ENCODE results near the gene CACNA1I. TPM values are rescaled to one million over a fixed set of nuclear protein-coding genes. Genes with fewer than 3 reads are reported as not detected.
A peak's percentile ranks its signal among the peaks of the same experiment; 100 is the strongest.

Gene CACNA1I
- total and polyA plus RNA-seq, 2 donors from 2014 or later: 0.63 TPM; not detected in 1

- TF ChIP-seq CTCF (IDR thresholded peaks at IDR 0.05; ENCODE audit: borderline replicate concordance, extremely low read depth, insufficient read depth): no peak
- peak overlapping the region in 1 of 3 donors; percentile 92 for H3K9ac ChIP-seq (ENCODE audit: low read length in 3 of 3)
- no peak overlapping the region for H3K27ac ChIP-seq (ENCODE audit: low read depth in 2 of 2, low read length in 2 of 2)
- intact Hi-C loops (cut with DNase I): loop anchor here (10.0 kb wide), 1 partner anchor 494 kb away; no protein-coding TSS in a partner anchor
- no peak for FAIRE-seq
- H3K36me3 ChIP-seq (ENCODE audit: control insufficient read depth in 2 of 3, insufficient read depth in 3 of 3, low read length in 3 of 3): peaks cover 0 to 10% (median 6%) of the 10 kb centered on the region in 3 donors
- peak overlapping the region in 1 of 3 donors; percentile 3 for H3K4me3 ChIP-seq (ENCODE audit: low read length in 3 of 3)
- H3K4me1 ChIP-seq (ENCODE audit: control insufficient read depth in 2 of 3, insufficient read depth in 2 of 3, low read depth in 1 of 3, low read length in 3 of 3): peaks cover 0 to 50% (median 39%) of the 10 kb centered on the region in 3 donors
- no peaks in the 10 kb centered on the region for H3K27me3 ChIP-seq (ENCODE audit: control insufficient read depth, insufficient read depth, low read length)
- peak in 3 of 5 donors; percentile 49 to 70 (median 57) for DNase-seq
- H3K9me3 ChIP-seq (ENCODE audit: control insufficient read depth in 2 of 3, insufficient read depth in 1 of 3, low read length in 3 of 3): no peaks in the 10 kb centered on the region
These were observed 39.7 kb upstream of the CACNA1I start for GRCh38 chr22:39530692-39531331.

- peak; percentile 99 to 100 (median 100) for DNase-seq
- H3K36me3 ChIP-seq (ENCODE audit: control insufficient read depth in 2 of 3, insufficient read depth in 3 of 3, low read length in 3 of 3): peaks cover 0 to 10% (median 6%) of the 10 kb centered on the region in 3 donors
These were observed 38.1 kb upstream of the CACNA1I start, which contains the start of gene RPS19BP1 for GRCh38 chr22:39532215-39533073. TSS of gene RPS19BP1 (minus strand) at chr22:39532748. CDS start at chr22:39532738, 10 bp downstream.

GRCh38 chr22:39534092-39534506 is 36.5 kb upstream of the CACNA1I start:
- Histone ChIP-seq H3K4me3 (ENCODE audit: low read length in 3 of 3) (no peak overlapping the region), H3K27ac (ENCODE audit: low read depth in 2 of 2, low read length in 2 of 2) (no peak overlapping the region), H3K9ac (ENCODE audit: low read length in 3 of 3) (no peak overlapping the region), H3K4me1 (ENCODE audit: control insufficient read depth in 2 of 3, insufficient read depth in 2 of 3, low read depth in 1 of 3, low read length in 3 of 3) (peaks cover 0 to 30% (median 20%) of the 10 kb centered on the region in 3 donors), H3K9me3 (ENCODE audit: control insufficient read depth in 2 of 3, insufficient read depth in 1 of 3, low read length in 3 of 3) (no peaks in the 10 kb centered on the region), H3K36me3 (ENCODE audit: control insufficient read depth in 2 of 3, insufficient read depth in 3 of 3, low read length in 3 of 3) (peaks cover 0 to 7% (median 2%) of the 10 kb centered on the region in 3 donors), H3K27me3 (ENCODE audit: control insufficient read depth, insufficient read depth, low read length) (no peaks in the 10 kb centered on the region)
- FAIRE-seq (no peak), DNase-seq (peak in 2 of 5 donors; percentile 71 to 78)
- TF ChIP-seq CTCF (IDR thresholded peaks at IDR 0.05; ENCODE audit: borderline replicate concordance, extremely low read depth, insufficient read depth): no peak
- intact Hi-C loops (cut with DNase I): loop anchor here (10.0 kb wide), 1 partner anchor 491 kb away; no protein-coding TSS in a partner anchor

More at GRCh38 chr22:39532215-39533073, 38.1 kb upstream of the CACNA1I start, which contains the start of gene RPS19BP1:
- FAIRE-seq: peak; percentile 97
- peak within 1 kb of the TSS; percentile 70 to 79 (median 76) for H3K4me3 ChIP-seq (ENCODE audit: low read length in 3 of 3)
- H3K4me1 ChIP-seq (ENCODE audit: control insufficient read depth in 2 of 3, insufficient read depth in 2 of 3, low read depth in 1 of 3, low read length in 3 of 3): peaks cover 0 to 46% (median 36%) of the 10 kb centered on the region in 3 donors
- peak within 1 kb of the TSS; percentile 40 to 92 for H3K27ac ChIP-seq (ENCODE audit: low read depth in 2 of 2, low read length in 2 of 2)
- peak within 1 kb of the TSS; percentile 68 to 92 (median 77) for H3K9ac ChIP-seq (ENCODE audit: low read length in 3 of 3)
- no peak for TF ChIP-seq CTCF (IDR thresholded peaks at IDR 0.05; ENCODE audit: borderline replicate concordance, extremely low read depth, insufficient read depth)
- intact Hi-C loops (cut with DNase I): loop anchor here (10.0 kb wide), 1 partner anchor 492 kb away; no protein-coding TSS in a partner anchor
- H3K9me3 ChIP-seq (ENCODE audit: control insufficient read depth in 2 of 3, insufficient read depth in 1 of 3, low read length in 3 of 3): no peaks in the 10 kb centered on the region
- no peaks in the 10 kb centered on the region for H3K27me3 ChIP-seq (ENCODE audit: control insufficient read depth, insufficient read depth, low read length)
